T-helper 2 cell (primary cell): ENCODE measurements around the gene SLC6A17.

Source experiments
- DNase-seq, 5 experiments: peaks; one replicate each; pipeline versions ENCODE4 v3.0.0 to v3.0.0-alpha.2; 2012 to 2022

SLC6A17 gene

DNA sequence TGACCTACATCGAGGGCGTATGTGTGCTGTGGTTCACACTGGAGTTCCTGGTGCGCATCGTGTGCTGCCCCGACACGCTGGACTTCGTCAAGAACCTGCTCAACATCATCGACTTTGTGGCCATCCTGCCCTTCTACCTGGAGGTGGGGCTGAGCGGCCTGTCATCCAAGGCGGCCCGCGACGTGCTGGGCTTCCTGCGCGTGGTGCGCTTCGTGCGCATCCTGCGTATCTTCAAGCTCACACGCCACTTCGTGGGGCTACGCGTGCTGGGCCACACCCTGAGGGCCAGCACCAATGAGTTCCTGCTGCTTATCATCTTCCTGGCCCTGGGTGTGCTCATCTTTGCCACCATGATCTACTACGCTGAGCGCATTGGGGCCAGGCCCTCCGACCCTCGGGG lies 72.8 kb downstream of the SLC6A17 start:
- no peak for DNase-seq

- DNase-seq = no peak
Observed at GRCh38 chr1:110223581-110223980, 73.3 kb downstream of the SLC6A17 start.

DNA sequence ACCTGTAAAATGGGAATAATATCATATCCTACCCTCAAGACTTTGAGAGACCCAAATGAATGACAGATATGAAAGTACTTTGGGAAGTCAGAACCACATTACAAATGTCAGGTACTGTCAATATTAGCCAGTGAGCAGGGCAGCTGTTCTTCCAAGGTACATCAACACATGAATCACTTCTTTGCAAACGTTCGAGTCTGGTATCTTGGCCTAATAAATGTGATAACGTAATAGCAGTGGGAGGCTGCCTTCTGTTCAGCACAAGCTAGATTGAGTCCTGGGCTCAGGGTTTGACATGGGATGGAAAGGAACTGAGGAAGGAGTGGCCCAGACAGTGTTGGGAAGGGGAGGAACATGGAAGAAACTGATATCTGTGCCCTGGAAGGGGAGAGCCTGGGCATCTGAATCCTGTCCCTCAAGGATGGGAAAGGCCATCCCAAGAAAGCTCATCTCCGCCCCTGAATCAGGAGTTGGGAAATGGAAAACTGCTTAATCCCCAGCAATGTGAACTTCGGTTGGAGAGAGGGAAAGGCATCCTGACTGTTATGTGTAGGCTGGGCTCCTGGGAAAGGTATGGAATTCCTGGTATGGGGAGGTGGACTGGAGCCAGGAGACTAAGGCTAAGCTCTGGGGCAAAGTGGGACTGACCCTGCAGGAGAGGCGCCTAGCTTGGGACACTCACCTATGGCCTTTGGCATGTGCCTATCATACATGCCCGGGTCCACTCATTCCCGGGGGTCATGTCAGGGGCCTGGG lies 74.1 kb downstream of the SLC6A17 start:
- no peak for DNase-seq

GRCh38 chr1:110225212-110225611 lies 74.9 kb downstream of the SLC6A17 start:
- no peak for DNase-seq

DNA sequence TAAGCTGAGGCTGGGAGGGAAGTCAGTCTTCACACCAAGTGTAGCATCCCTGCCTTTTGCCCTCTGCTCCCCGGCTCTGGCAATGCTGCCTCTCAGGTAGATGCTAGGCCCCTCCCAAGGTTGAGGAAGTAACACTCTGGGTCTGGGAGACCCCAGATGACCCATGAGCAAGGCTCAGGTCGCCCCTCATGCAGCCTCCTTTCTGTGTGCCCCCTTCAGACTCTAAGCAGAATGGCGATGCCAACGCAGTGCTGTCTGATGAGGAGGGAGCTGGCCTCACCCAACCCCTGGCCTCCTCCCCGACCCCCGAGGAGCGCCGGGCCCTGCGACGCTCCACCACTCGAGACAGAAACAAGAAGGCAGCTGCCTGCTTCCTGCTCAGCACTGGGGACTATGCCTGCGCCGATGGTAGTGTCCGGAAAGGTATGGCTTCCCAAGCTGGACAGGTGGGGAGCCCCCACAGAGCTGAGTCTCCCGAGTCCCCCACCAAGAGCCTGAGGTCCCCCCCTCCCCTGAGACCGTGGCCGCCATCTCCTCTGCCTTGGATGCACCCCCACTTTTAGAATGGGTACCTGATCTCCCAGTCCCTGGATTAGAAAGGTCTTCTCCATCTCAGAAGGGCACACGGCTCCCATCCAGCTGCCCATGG lies 75.6 kb downstream of the SLC6A17 start:
- DNase-seq = no peak

DNA sequence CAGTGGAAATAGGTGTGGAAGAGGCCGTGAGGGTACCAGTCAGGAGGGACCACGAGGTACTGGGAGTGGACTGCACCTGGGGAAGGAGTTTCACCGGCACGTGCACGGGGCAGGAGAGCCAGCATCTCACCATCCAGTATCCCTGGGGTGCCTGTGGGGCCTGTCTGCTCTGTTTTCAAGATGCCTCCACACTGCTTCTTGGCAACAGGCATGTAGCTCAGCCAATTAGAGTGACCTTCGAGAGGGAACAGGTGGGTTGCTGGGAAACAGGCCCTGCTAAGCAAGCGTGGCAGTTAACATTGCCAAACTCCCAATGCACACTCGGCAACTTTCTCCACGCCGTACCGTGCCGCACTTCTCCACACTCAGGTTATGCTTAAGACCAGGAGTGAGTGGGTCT lies 77.5 kb downstream of the SLC6A17 start:
- DNase-seq = no peak

DNA sequence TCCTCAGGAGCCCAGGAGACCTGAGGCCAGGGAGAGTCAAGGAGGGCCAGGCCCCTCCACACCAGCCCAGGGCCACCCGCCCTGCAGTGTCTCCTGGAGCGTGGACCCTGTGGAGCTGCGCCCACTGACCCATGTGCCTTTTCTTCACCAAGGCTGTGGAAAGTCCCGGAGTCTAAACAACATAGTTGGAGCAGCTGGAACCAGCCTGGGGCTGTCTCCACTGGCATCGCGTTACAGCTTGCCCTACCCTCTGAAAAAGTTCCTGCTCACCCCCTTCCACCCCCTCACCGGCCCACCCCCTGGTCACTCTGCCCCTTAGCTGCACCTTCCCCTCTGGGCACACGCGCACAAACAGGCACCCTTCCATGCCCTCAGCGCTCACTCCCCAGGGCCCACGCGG lies 78.1 kb downstream of the SLC6A17 start:
- DNase-seq = no peak

- DNase-seq = no peak
Observed at GRCh38 chr1:110228869-110229268, 78.6 kb downstream of the SLC6A17 start.

DNA sequence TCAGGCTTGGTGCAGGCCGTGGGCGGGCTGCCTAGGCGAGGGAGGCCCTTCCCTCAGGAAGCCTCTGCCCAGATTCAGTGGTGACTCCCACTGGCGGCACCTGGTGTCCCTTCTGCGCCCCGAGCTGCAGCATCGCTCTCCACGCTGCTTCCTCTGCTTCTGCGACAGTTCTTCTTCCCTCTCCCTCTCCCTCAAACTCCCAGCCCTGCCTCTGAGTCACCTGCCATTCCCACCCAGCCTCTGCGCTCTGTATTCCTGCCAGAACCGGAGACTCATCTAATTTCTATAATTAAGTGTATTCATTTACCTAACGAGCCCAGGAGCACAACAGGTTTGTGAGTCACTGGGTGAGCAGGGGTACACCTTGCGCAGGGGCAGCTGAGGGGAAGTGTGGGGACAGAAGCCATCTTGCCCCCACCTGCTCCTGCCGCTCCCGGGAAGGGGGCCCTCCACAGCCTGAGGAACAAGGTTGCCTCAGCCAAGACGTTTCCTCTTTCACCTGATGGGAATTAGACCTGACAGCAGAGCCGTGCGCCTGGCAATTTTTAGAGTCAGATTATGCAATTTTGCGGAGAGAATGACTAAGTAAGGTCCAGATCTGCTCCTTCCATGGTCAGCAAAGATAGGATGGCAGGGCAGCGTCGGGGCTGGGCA lies 79.2 kb downstream of the SLC6A17 start:
- DNase-seq = no peak

DNA sequence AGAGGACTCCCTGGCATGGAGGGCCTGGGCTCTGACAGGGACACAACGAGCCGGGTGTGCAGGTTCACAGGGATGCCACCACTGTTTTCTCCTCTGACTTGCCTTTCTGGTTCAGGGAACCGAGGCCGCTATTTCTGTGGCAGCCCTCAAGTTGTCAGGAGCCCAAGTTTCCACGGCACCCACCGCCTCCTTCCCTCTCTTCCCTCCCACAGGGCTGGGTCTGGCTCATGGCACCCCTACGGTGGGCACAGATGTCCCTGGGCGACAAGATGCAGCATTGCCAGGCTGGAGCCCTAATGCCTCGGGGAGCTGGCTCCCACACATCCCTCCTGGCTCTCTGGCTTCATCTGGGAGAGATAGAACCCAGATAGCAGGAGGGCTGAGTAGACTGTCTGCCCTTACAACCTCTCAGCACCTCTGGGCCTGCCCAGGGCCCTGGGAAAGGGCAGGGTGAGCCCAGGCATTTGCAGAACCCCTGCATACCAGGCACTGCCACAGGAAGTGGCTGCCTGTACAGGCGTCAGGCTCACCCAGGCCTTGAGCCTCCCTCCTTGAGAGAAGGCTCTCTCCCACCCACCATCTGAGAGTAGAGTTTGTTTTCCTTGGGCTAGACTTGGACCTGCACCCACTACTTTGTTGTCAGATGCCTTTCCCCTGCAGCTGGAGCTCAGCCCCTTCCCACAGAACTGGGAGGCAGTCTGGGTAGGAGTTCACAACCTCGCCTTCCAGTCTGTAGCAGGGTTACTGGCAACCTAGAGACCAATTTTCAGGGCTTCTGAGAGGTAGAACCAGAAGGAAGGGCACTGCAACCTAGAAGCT lies 80.3 kb downstream of the SLC6A17 start:
- DNase-seq = no peak

DNA sequence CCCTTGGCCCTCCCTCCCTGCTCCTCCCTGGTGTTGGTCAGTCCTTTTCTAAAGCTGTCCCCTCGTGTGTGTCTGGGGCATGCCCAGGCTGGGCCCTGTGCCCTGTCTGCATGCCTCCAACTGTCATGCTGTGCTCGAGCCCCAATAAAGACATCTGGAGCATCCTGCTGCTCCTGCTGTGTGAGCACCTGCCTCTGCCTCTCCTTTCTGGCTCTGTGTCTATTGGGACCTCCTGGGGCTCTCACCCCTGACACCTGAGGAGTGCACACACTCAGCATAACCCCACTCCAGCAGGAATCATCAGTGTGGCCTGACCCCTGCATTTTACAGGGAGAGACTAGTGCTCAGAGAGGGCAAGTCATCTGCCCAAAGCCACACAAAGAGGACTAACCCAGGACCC lies 83.6 kb downstream of the SLC6A17 start:
- no peak for DNase-seq

DNA sequence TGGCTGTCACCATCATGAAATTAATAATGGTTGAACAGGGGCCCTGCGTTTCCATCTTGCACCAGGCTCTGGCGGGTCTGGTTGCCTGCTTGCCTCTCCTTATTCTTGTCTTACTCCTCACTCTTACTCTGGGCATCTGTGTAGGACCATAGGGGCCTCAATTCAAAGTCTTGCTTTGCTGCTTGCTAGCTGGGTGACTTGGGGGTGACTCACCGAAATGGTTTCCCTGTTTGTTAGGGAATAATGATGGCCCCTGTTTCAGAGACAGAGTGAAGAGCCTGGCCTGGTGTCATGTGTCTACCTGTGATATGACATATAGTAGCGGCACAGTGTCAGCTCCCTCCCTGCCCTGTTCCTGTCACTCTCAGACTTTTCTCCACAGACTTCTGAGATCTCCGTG lies 84.4 kb downstream of the SLC6A17 start:
- no peak for DNase-seq

DNA sequence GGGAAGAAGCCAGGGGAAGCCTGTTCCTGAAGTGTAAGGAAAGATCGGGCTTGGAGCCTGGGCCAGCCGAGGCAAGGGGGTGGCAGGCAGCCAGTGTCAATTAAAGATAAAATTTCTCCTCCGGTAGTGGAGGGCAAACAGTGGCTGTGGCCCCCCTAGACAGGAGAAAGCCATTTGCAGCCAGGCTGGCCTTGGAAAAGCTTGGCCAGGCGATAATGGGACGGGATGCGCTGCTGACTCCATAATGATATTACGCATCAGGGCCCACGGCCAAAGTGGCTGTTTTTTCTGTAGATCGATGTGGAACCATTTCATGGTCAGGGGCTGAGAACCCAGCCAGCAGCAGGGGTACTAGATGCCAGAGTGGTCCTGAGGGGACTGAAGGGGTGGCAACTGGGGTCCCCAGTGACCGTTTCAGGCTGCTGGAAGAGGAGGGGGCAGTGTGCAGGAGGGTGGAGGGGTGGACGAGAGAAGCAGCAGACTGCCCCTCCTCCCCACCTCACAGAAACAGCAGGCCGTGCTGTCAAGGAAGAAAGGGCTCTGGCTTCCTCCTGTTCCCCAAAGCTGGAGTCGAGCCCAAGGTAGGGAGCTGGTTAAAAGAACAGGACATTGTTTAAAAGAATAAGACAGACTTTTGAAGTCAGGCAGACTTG lies 85.0 kb downstream of the SLC6A17 start:
- no peak for DNase-seq

DNA sequence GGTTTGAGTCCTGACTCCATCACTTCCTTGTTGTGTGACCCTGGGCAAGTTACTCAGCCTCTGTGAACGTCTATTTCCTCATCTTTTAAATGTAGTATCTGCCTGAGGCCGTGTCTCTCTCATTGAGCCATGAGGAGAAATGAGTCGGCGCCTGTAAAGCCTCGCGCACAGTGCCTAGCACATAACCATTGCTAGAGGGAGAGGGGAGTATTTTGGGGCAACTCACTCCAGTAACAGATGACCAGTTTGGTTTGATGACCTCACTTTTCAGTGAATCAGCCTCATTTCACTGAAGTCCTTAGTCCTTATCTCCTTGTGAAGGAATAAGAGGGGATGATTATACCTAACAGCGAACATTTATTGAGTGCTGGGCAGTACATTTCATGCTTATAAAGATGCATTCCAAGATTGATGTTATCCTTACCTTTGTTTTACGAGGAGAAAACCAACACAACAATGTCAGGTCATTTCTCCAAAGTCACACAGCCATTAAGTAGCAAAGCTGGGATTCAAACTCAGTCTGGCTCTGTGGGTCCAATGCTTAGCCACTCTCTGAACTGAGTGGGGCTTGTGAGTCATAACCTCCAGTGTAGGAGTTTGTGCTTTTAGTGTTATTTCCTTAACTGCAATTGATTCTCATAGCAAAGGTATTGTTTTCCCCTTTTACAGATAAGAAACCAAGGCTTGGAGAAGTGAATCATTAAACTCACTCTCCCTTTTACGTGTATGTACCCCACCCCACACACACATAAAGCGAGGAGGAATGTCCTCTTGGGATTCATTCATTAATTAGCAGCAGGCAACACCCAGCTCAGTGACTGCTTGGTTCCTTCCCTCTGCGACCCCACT lies 85.8 kb downstream of the SLC6A17 start:
- DNase-seq = peak in 2 of 5 experiments; percentile 21 to 56

- no peak for DNase-seq
Observed at GRCh38 chr1:110237386-110238152, 87.3 kb downstream of the SLC6A17 start.

GRCh38 chr1:110239441-110240430 lies 89.4 kb downstream of the SLC6A17 start:
- DNase-seq = no peak

GRCh38 chr1:110240476-110241210 lies 90.3 kb downstream of the SLC6A17 start:
- no peak for DNase-seq

GRCh38 chr1:110241516-110241915 lies 91.2 kb downstream of the SLC6A17 start:
- no peak for DNase-seq

- no peak for DNase-seq
Observed at GRCh38 chr1:110242062-110242461, 91.8 kb downstream of the SLC6A17 start.
